H1 (cell line): ENCODE results near the gene SLC35E3. TPM values are rescaled to one million over a fixed set of nuclear protein-coding genes. Genes with fewer than 3 reads are reported as not detected.

Experiments
- FOSL1 ChIP-seq: IDR thresholded peaks from 2 replicates; pipeline ENCODE4 v1.6.1; 2011; ENCODE audit warnings: mild to moderate bottlenecking, low read depth, low read length, moderate library complexity; ENCODE audit not compliant: insufficient read depth
- RBBP5 ChIP-seq: IDR thresholded peaks from 2 replicates; pipeline ENCODE4 v1.7.1; 2012; ENCODE audit warnings: low read depth, mild to moderate bottlenecking, inconsistent platforms, low read length, moderate library complexity, borderline replicate concordance
- TAF1 ChIP-seq: IDR thresholded peaks from 2 replicates; pipeline ENCODE4 v1.6.1; 2011; ENCODE audit warnings: mild to moderate bottlenecking, low read depth, low read length
- TAF7 ChIP-seq: optimal IDR thresholded peaks from 2 replicates; pipeline ENCODE3; 2011; ENCODE audit warnings: low read depth, mild to moderate bottlenecking, inconsistent platforms, low read length, moderate library complexity, borderline replicate concordance
- polyA plus RNA-seq, 7 experiments: library from polyadenylated mRNA; depleted of rRNA in 3 of 7; stranded (reverse) in 5 of 7; unstranded in 2 of 7; fragments of >200 nt in 5 of 7; fragments of 200-250 nt in 2 of 7; gene quantifications; 1 replicate in 5 of 7; 2 replicates in 1 of 7; 4 replicates in 1 of 7; pipeline versions ENCODE4 v1.2.1 to v1.2.3, GENCODE V29; 2011 to 2013; ENCODE audit warnings: missing spikeins in 2 of 7, mixed read lengths in 2 of 7
- total RNA-seq: library from RNA; stranded (reverse); fragmentation: NEBNext Ultra II Directional; extraction: Animal tissue kit (Norgen Biotek cat#: 25700); gene quantifications from 2 replicates; pipeline ENCODE4 v1.2.1, GENCODE V29; 2021

SLC35E3 gene
- total and polyA plus RNA-seq, 2 of the 8 experiments (the other 6 are each of a cell fraction or from before 2014, with no cell fraction given): 10.0 to 10.9 TPM

DNA sequence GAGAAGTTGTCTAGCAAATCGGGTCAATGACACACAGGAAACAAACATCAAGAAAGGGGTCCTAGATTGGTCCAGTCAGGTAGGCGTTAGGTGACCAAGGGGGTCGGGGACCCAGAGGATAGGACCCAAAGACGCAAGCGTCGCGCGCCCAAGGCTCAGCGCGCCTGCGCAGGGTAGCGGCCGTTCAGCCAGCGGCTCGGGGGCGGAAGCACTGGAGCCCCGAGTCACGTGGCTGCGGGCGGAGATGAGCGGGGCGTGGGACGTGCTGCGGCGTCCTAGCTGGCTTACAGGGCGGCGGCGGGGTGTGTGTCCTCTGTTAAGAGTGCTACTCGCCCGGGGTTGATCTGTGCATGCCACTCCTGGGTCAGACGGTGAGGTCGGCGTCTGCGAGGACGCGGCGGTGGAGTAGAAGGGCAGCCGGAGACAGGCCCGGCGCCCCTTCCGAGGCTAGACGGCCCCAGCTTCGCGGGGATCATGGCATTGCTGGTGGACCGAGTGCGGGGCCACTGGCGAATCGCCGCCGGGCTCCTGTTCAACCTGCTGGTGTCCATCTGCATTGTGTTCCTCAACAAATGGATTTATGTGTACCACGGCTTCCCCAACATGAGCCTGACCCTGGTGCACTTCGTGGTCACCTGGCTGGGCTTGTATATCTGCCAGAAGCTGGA is at the start of gene SLC35E3 (continued):
- TF ChIP-seq TAF1 (peak; percentile 71), TAF7 (peak; percentile 81), RBBP5 (no peak), FOSL1 (0 out of 2 replicates have a peak, but pooled peaks have one; percentile 57)
